ENCODE measurements around the gene RGS10. TPM values are rescaled to one million over a fixed set of nuclear protein-coding genes. Genes with fewer than 3 reads are reported as not detected.
A peak's percentile ranks its signal among the peaks of the same experiment; 100 is the strongest.

Gene RGS10
- total and polyA plus RNA-seq, 2 of the 8 experiments (the other 6 are each of a cell fraction or from before 2014, with no cell fraction given): 5.5 to 13.1 TPM

DNA sequence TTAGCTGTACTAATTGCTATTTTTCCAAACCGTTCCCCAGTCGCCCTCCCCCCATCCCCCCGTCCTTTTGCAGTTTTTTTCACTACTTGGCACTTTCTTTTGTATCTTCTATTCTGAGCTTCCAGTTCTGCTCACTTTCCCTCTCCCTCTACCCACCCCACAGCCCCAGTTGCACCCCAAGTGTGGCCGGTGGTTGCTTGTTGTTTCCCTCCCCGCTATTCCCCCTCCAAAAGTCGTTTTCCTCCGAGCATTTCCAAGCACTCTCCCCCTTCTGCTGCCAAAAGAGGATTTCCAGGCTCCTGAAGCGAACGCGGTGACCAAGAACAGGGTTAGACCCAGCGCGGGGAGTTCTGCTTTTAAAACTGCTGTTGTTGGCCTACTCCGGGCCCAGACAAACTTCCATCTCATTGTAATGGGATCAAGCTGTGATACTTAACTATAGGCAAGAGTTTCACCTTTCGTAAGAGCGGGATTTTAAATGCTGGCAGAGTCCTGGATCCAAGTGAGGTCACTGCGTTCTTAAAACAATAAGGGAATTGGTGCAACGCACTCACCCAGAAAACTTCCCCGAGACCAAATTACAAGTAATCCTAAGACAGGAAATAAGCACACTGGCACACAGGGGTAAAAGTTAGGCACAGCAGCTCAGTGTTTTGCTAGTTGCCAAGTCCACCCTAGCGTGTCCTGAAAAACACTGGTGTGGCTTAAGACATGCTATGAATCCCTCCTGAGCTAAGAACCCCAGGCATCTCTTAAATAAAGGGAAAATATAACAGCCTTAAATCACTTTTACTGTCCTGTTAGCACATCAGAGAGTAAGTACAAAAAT lies 1.5 kb upstream of the RGS10 start:
- H2BK15ac ChIP-seq (ENCODE audit: low read length): 0 out of 2 replicates have a peak overlapping the region, but pooled peaks have one; percentile 67
- POLR2A ChIA-PET (ENCODE audit: partially characterized antibody): interaction anchor here (1.3 to 1.6 kb wide), 2 partner anchors 11 to 107 kb away, joined by 3 to 5 read pairs; partner anchors contain the start of gene BAG3
- TF ChIP-seq TAF7 (optimal IDR thresholded peaks at IDR 0.05; ENCODE audit: borderline replicate concordance, low read depth, low read length): no peak
- TF ChIP-seq EGR1 (IDR thresholded peaks at IDR 0.05; ENCODE audit: borderline replicate concordance, low read depth, low read length): no peak
- peak; percentile 26 for TF ChIP-seq ASH2L (IDR thresholded peaks at IDR 0.05; ENCODE audit: low read length)
- no peak overlapping the region for H3K56ac ChIP-seq (replicated peaks; ENCODE audit: insufficient read length, low read depth, low read length)
- H3K4me3 ChIP-seq (ENCODE audit: extremely low read depth in 1 of 4, insufficient read depth in 2 of 4, low read depth in 3 of 4, low read length in 4 of 4): peak overlapping the region; percentile 49 to 79 (median 59); a peak in 6 of 8 replicates
- no peak overlapping the region for H3K27ac ChIP-seq (ENCODE audit: low read depth, low read length)
- no peak overlapping the region for H3K9ac ChIP-seq (replicated peaks in 1 of 4; ENCODE audit: extremely low read depth in 1 of 4, low read depth in 3 of 4, low read length in 3 of 4)
- no peak overlapping the region for H4K91ac ChIP-seq (replicated peaks; ENCODE audit: insufficient read length, low read length)
- DNase-seq (ENCODE audit: low read depth in 1 of 2, low spot score in 2 of 2) (peak in 1 of 2 experiments; percentile 54), FAIRE-seq (no peak)
- no peak overlapping the region for H2BK120ac ChIP-seq (replicated peaks; ENCODE audit: low read depth, low read length)
- no peaks in the 10 kb centered on the region for H3K79me2 ChIP-seq (ENCODE audit: control insufficient read depth in 1 of 2, insufficient read depth in 2 of 2, low read length in 2 of 2)
- no peaks in the 10 kb centered on the region for H3K79me1 ChIP-seq (ENCODE audit: low read depth, low read length)
- no peak overlapping the region for H3K18ac ChIP-seq (ENCODE audit: extremely low read depth, low read length)
- no peaks in the 10 kb centered on the region for H3K36me3 ChIP-seq (ENCODE audit: control insufficient read depth in 2 of 4, insufficient read depth in 4 of 4, low read length in 3 of 4)
- WGBS, 2 experiments (ENCODE audit: extremely low coverage in 1 of 2, insufficient coverage in 1 of 2, insufficient read length in 1 of 2, insufficient replicate concordance in 2 of 2, low coverage in 1 of 2, low lambda C conversion rate in 2 of 2, missing lambda C conversion rate in 1 of 2): 6% methylated on average over 19 of the region's 19 CpGs; no CpG with 5 or more reads in 1 of the 2 experiments
- H4K20me1 ChIP-seq (replicated peaks in 1 of 2; ENCODE audit: control insufficient read depth in 1 of 2, insufficient read depth in 2 of 2, low read length in 2 of 2): peaks cover 0 to 7% of the 10 kb centered on the region in 2 experiments
- H2AK5ac ChIP-seq (ENCODE audit: low read depth, low read length): no peak overlapping the region
- no peak overlapping the region for H4K8ac ChIP-seq (ENCODE audit: extremely low read depth, insufficient read depth, low read length)
- H4K5ac ChIP-seq (ENCODE audit: insufficient read length, low read depth, low read length): no peak overlapping the region
- H3K27me3 ChIP-seq (replicated peaks in 1 of 4; ENCODE audit: control insufficient read depth in 3 of 4, extremely low read depth in 1 of 4, insufficient read depth in 3 of 4, low read length in 3 of 4): peaks cover 17 to 44% (median 28%) of the 10 kb centered on the region in 4 experiments
- H3K14ac ChIP-seq (ENCODE audit: insufficient read length): no peak overlapping the region
- no peak overlapping the region for H2BK20ac ChIP-seq (ENCODE audit: low read length)
- peaks cover 2 to 14% (median 7%) of the 10 kb centered on the region in 4 experiments; a peak in 6 of 7 replicates for H3K4me1 ChIP-seq (replicated peaks in 1 of 4; ENCODE audit: control insufficient read depth in 3 of 4, insufficient read depth in 4 of 4, low read length in 3 of 4)
- no peak overlapping the region for H3K23ac ChIP-seq (ENCODE audit: insufficient read length)
- H3K9me3 ChIP-seq (ENCODE audit: insufficient read depth in 2 of 2, low read depth in 1 of 2, low read length in 1 of 2): no peaks in the 10 kb centered on the region
- H3K4me2 ChIP-seq (ENCODE audit: insufficient read depth in 1 of 2, low read depth in 2 of 2, low read length in 2 of 2): peak overlapping the region; percentile 76 to 100
- peaks cover 19% of the 10 kb centered on the region for H3K23me2 ChIP-seq (ENCODE audit: low read depth, low read length)
- H2BK12ac ChIP-seq (ENCODE audit: low read depth, low read length): no peak overlapping the region
- H3K4ac ChIP-seq (replicated peaks; ENCODE audit: insufficient read length, low read depth, low read length): no peak overlapping the region
- H2AFZ ChIP-seq (ENCODE audit: low read length): peak overlapping the region; percentile 34; the same call in 1 of the 2 replicates
- CTCF ChIA-PET (ENCODE audit: partially characterized antibody): interaction anchor here (0.9 to 2.4 kb wide), 7 partner anchors 11 to 345 kb away, joined by 3 to 8 read pairs (median 4); no protein-coding TSS in a partner anchor
- H2BK5ac ChIP-seq (ENCODE audit: low read depth, low read length): no peak overlapping the region

Data from H1 (cell line).